ENCODE measurements around the gene RGS3. TPM values are rescaled to one million over a fixed set of nuclear protein-coding genes. Genes with fewer than 3 reads are reported as not detected.

The RGS3 gene
- total RNA-seq, 1 donor from 2014 or later, result 15.0 TPM

- Mint-ChIP-seq H3K36me3 (ENCODE audit: low read depth) (peaks cover 42% of the 10 kb centered on the region), H3K9me3 (no peaks in the 10 kb centered on the region), H3K27me3 (no peaks in the 10 kb centered on the region), H3K27ac (no peak overlapping the region), H3K4me1 (peaks cover 17% of the 10 kb centered on the region), H3K4me3 (no peak overlapping the region)
- no peak for DNase-seq
- no peak for TF ChIP-seq CTCF (IDR thresholded peaks at IDR 0.05)
- ChIA-PET POLR2A (interaction anchor here (0.6 kb wide), 1 partner anchor 9 kb away, joined by 3 read pairs; no protein-coding TSS in a partner anchor), CTCF (interaction anchor here (0.9 to 10.9 kb wide), 7 partner anchors 9 to 316 kb away, joined by 3 to 321 read pairs (median 4); partner anchors contain the start of genes ALAD, CDC26 and PRPF4)
- intact Hi-C loops (cut with micrococcal nuclease), result no loop called here
- no peak for ATAC-seq (ENCODE audit: low read depth)
These were observed 125.4 kb downstream of the RGS3 start for GRCh38 chr9:113588936-113589335.

- POLR2A ChIA-PET, result interaction anchor here (1.0 kb wide), 1 partner anchor 7 kb away, joined by 3 read pairs; no protein-coding TSS in a partner anchor
- Mint-ChIP-seq H3K27ac (no peak overlapping the region), H3K9me3 (no peaks in the 10 kb centered on the region), H3K4me1 (peaks cover 18% of the 10 kb centered on the region), H3K4me3 (no peak overlapping the region), H3K36me3 (ENCODE audit: low read depth) (peaks cover 38% of the 10 kb centered on the region), H3K27me3 (no peaks in the 10 kb centered on the region)
- no peak for TF ChIP-seq CTCF (IDR thresholded peaks at IDR 0.05)
- intact Hi-C loops (cut with micrococcal nuclease), result no loop called here
- CTCF ChIA-PET, result interaction anchor here (0.7 to 10.9 kb wide), 8 partner anchors 8 to 317 kb away, joined by 3 to 321 read pairs (median 4); partner anchors contain the start of gene CDC26
- no peak for DNase-seq
- no peak for ATAC-seq (ENCODE audit: low read depth)
These were observed 125.9 kb downstream of the RGS3 start for GRCh38 chr9:113589407-113589806.

- ATAC-seq (ENCODE audit: low read depth) (no peak), DNase-seq (no peak)
- no peak overlapping the region for H3K4me3 Mint-ChIP-seq
- H3K9me3 Mint-ChIP-seq, result no peaks in the 10 kb centered on the region
- POLR2A ChIA-PET, result interaction anchor here (1.0 kb wide), 1 partner anchor 8 kb away, joined by 3 read pairs; no protein-coding TSS in a partner anchor
- H3K27me3 Mint-ChIP-seq, result no peaks in the 10 kb centered on the region
- peaks cover 15% of the 10 kb centered on the region for H3K4me1 Mint-ChIP-seq
- CTCF ChIA-PET, result interaction anchor here (0.7 to 10.9 kb wide), 8 partner anchors 8 to 317 kb away, joined by 3 to 321 read pairs (median 4); partner anchors contain the start of gene CDC26
- peaks cover 34% of the 10 kb centered on the region for H3K36me3 Mint-ChIP-seq (ENCODE audit: low read depth)
- intact Hi-C loops (cut with micrococcal nuclease), result loop anchor here (2.0 kb wide), 1 partner anchor 143 kb away; no protein-coding TSS in a partner anchor
- H3K27ac Mint-ChIP-seq, result no peak overlapping the region
- TF ChIP-seq CTCF (IDR thresholded peaks at IDR 0.05), result no peak
These were observed 126.4 kb downstream of the RGS3 start for GRCh38 chr9:113589890-113590289.

- H3K4me1 Mint-ChIP-seq, result peaks cover 14% of the 10 kb centered on the region
These were observed 126.9 kb downstream of the RGS3 start for GRCh38 chr9:113590389-113590788.

More at GRCh38 chr9:113590389-113590788, 126.9 kb downstream of the RGS3 start:
- H3K4me3 Mint-ChIP-seq, result no peak overlapping the region
- no peaks in the 10 kb centered on the region for H3K9me3 Mint-ChIP-seq
- ChIA-PET POLR2A (interaction anchor here (1.0 kb wide), 1 partner anchor 8 kb away, joined by 3 read pairs; no protein-coding TSS in a partner anchor), CTCF (interaction anchor here (0.8 to 10.9 kb wide), 6 partner anchors 9 to 317 kb away, joined by 3 to 321 read pairs (median 4); partner anchors contain the start of gene CDC26)
- DNase-seq, result no peak
- no peak for ATAC-seq (ENCODE audit: low read depth)
- intact Hi-C loops (cut with micrococcal nuclease), result loop anchor here (2.0 kb wide), 1 partner anchor 144 kb away; no protein-coding TSS in a partner anchor
- H3K27me3 Mint-ChIP-seq, result no peaks in the 10 kb centered on the region
- H3K36me3 Mint-ChIP-seq (ENCODE audit: low read depth), result peaks cover 34% of the 10 kb centered on the region
- no peak for TF ChIP-seq CTCF (IDR thresholded peaks at IDR 0.05)
- H3K27ac Mint-ChIP-seq, result no peak overlapping the region

Measured in activated B cell treated with CpG ODN at 0.5 μM for 24 hours (primary cell).